ENCODE data around the gene DAND5. TPM values are rescaled to one million over a fixed set of nuclear protein-coding genes. Genes with fewer than 3 reads are reported as not detected.

DAND5 gene
- polyA plus RNA-seq, 1 of the 3 experiments (the other 2 are of a cell fraction) = 1.0 TPM

DNA sequence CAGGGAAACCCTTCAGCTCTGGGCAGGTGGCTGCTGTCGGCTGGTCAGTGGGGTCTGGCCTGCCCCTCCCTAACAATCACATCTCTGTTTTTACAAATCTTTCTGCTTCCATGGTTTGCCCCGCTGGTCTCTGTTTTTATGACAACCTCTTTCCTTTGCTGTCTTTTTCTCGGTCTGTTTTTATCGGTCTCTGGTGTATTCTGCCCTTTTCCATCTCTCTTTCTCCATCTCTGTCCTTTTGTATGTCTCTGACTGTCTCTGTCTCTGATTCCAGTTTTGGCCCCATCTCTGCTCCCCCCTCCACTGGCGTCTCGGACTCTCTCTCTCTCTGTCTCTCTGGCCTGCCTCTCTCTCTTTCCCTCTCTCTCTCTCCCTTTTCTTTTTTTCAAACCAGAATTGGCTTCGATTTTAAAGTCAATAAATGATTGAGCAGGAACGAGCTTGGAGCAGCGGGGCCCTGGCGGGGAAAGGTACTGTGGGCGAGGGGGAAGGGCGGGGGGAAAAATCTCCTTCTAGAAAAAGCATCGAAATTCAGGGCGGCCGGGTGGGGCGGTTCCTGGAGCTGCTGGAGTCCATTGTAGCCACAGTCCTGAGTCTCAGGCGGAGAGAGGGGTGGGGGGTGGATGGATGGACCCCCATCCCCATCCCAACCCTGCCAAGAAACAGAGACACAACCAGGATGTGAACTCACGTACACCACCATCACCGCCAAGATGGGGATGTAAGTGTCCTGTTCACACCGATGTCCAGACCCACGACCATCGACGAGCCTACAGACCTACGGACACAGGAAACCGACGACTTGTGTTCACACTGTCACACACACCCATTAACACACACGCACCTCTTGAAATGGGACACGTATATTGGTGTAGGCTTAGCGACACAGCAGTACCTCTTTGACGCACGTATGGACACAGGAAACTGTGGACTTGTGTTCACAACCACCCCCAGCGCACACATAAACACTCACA, 28.9 kb downstream of the DAND5 start:
- ChIA-PET POLR2A (no interaction called here), CTCF (interaction anchor here (1.0 to 2.5 kb wide), 7 partner anchors 15 to 96 kb away, joined by 3 to 12 read pairs (median 4); no protein-coding TSS in a partner anchor)
- Histone ChIP-seq H3K4me3 (ENCODE audit: low read depth in 2 of 2, low read length in 1 of 2) (no peak overlapping the region), H3K9me3 (no peaks in the 10 kb centered on the region), H3K27ac (ENCODE audit: low read depth in 2 of 2, low read length in 1 of 2) (no peak overlapping the region), H2AFZ (ENCODE audit: low read depth) (no peak overlapping the region), H3K36me3 (replicated peaks in 1 of 2; ENCODE audit: control insufficient read depth in 1 of 2, insufficient read depth in 2 of 2, low read length in 1 of 2) (no peaks in the 10 kb centered on the region), H4K20me1 (ENCODE audit: insufficient read depth) (peaks cover 9% of the 10 kb centered on the region; the same call in 1 of the 2 replicates), H3K4me2 (no peak overlapping the region), H3K4me1 (ENCODE audit: control insufficient read depth in 1 of 2, insufficient read depth in 2 of 2, low read depth in 1 of 2, low read length in 1 of 2) (peaks cover 0 to 17% of the 10 kb centered on the region in 2 experiments; a peak in 1 of 4 replicates), H3K79me2 (ENCODE audit: insufficient read depth) (peaks cover 42% of the 10 kb centered on the region), H3K27me3 (ENCODE audit: insufficient read depth) (no peaks in the 10 kb centered on the region), H3K9ac (no peak overlapping the region), H3K9me2 (no peaks in the 10 kb centered on the region), H3F3A (replicated peaks; ENCODE audit: insufficient read depth) (no peaks in the 10 kb centered on the region)
- TF ChIP-seq, protein P1, sequence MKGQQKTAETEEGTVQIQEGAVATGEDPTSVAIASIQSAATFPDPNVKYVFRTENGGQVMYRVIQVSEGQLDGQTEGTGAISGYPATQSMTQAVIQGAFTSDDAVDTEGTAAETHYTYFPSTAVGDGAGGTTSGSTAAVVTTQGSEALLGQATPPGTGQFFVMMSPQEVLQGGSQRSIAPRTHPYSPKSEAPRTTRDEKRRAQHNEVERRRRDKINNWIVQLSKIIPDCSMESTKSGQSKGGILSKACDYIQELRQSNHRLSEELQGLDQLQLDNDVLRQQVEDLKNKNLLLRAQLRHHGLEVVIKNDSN (IDR thresholded peaks at IDR 0.05; ENCODE audit: borderline replicate concordance, low read depth) = no peak
- TF ChIP-seq, protein P2, sequence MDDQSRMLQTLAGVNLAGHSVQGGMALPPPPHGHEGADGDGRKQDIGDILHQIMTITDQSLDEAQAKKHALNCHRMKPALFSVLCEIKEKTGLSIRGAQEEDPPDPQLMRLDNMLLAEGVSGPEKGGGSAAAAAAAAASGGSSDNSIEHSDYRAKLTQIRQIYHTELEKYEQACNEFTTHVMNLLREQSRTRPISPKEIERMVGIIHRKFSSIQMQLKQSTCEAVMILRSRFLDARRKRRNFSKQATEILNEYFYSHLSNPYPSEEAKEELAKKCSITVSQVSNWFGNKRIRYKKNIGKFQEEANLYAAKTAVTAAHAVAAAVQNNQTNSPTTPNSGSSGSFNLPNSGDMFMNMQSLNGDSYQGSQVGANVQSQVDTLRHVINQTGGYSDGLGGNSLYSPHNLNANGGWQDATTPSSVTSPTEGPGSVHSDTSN (IDR thresholded peaks at IDR 0.05) = no peak
- TF ChIP-seq, protein P3, sequence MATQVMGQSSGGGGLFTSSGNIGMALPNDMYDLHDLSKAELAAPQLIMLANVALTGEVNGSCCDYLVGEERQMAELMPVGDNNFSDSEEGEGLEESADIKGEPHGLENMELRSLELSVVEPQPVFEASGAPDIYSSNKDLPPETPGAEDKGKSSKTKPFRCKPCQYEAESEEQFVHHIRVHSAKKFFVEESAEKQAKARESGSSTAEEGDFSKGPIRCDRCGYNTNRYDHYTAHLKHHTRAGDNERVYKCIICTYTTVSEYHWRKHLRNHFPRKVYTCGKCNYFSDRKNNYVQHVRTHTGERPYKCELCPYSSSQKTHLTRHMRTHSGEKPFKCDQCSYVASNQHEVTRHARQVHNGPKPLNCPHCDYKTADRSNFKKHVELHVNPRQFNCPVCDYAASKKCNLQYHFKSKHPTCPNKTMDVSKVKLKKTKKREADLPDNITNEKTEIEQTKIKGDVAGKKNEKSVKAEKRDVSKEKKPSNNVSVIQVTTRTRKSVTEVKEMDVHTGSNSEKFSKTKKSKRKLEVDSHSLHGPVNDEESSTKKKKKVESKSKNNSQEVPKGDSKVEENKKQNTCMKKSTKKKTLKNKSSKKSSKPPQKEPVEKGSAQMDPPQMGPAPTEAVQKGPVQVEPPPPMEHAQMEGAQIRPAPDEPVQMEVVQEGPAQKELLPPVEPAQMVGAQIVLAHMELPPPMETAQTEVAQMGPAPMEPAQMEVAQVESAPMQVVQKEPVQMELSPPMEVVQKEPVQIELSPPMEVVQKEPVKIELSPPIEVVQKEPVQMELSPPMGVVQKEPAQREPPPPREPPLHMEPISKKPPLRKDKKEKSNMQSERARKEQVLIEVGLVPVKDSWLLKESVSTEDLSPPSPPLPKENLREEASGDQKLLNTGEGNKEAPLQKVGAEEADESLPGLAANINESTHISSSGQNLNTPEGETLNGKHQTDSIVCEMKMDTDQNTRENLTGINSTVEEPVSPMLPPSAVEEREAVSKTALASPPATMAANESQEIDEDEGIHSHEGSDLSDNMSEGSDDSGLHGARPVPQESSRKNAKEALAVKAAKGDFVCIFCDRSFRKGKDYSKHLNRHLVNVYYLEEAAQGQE (IDR thresholded peaks at IDR 0.05; ENCODE audit: low read depth, low read length) = no peak
- TF ChIP-seq NFIC (IDR thresholded peaks at IDR 0.05; ENCODE audit: borderline replicate concordance) = no peak
- TF ChIP-seq, protein P4, sequence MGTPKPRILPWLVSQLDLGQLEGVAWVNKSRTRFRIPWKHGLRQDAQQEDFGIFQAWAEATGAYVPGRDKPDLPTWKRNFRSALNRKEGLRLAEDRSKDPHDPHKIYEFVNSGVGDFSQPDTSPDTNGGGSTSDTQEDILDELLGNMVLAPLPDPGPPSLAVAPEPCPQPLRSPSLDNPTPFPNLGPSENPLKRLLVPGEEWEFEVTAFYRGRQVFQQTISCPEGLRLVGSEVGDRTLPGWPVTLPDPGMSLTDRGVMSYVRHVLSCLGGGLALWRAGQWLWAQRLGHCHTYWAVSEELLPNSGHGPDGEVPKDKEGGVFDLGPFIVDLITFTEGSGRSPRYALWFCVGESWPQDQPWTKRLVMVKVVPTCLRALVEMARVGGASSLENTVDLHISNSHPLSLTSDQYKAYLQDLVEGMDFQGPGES (IDR thresholded peaks at IDR 0.05; ENCODE audit: low read depth, low read length) = no peak
- TF ChIP-seq, protein P5, sequence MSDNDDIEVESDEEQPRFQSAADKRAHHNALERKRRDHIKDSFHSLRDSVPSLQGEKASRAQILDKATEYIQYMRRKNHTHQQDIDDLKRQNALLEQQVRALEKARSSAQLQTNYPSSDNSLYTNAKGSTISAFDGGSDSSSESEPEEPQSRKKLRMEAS (IDR thresholded peaks at IDR 0.05; ENCODE audit: low read depth) = no peak
- TF ChIP-seq JUND (IDR thresholded peaks at IDR 0.05) = no peak
- no peak for TF ChIP-seq MEF2A (IDR thresholded peaks at IDR 0.05; ENCODE audit: borderline replicate concordance, low read depth)
- DNase-seq = no peak
- WGBS (ENCODE audit: low lambda C conversion rate) = 94% methylated on average over 31 of the region's 32 CpGs

Measured in SK-N-SH (cell line).